OCI-LY1 (cell line): ENCODE measurements around the gene CHIT1.

Source experiments
- H2AFZ ChIP-seq: fragments of 200-600 bp; sonication (generic), shearing (Covaris generic); 2 replicates; pipeline ENCODE4 v1.6.0; 2014; ENCODE audit warnings: antibody characterized with exemption, mild to moderate bottlenecking, low read length
- H3F3A ChIP-seq: fragments of 200-600 bp; sonication (generic), shearing (Covaris generic); 2 replicates; pipeline ENCODE4 v1.6.0; 2014; ENCODE audit warnings: mild to moderate bottlenecking, antibody characterized with exemption, low read length, moderate library complexity; ENCODE audit not compliant: insufficient read depth
- H3K27ac ChIP-seq: fragments of 200-600 bp; sonication (generic); 2 replicates; pipeline ENCODE4 v1.5.1; 2014; ENCODE audit warnings: low read length, mixed run types, mild to moderate bottlenecking, low read depth; ENCODE audit not compliant: poor library complexity, severe bottlenecking
- H3K27me3 ChIP-seq: fragments of 200-600 bp; sonication (generic); 2 replicates; pipeline ENCODE4 v1.6.0; 2014; ENCODE audit warnings: antibody characterized with exemption, mild to moderate bottlenecking, low read length, moderate library complexity; ENCODE audit not compliant: insufficient read depth
- H3K36me3 ChIP-seq: fragments of 200-600 bp; sonication (generic); 2 replicates; pipeline ENCODE4 v1.6.1; 2014; ENCODE audit warnings: mild to moderate bottlenecking, antibody characterized with exemption, low read length, moderate library complexity, mixed read lengths; ENCODE audit not compliant: insufficient read depth
- H3K4me1 ChIP-seq: fragments of 200-600 bp; sonication (generic); 2 replicates; pipeline ENCODE4 v1.5.1; 2014; ENCODE audit warnings: mild to moderate bottlenecking, low read length, moderate library complexity; ENCODE audit not compliant: insufficient read depth, severe bottlenecking
- H3K4me2 ChIP-seq: fragments of 200-600 bp; sonication (generic), shearing (Covaris generic); 2 replicates; pipeline ENCODE4 v1.6.1; 2014; ENCODE audit warnings: low read length
- H3K4me3 ChIP-seq: fragments of 200-600 bp; sonication (generic); 2 replicates; pipeline ENCODE4 v1.5.1; 2014; ENCODE audit warnings: low read length, low read depth, mild to moderate bottlenecking, mixed read lengths; ENCODE audit not compliant: poor library complexity, severe bottlenecking
- H3K79me2 ChIP-seq: fragments of 200-600 bp; shearing (Covaris generic); 2 replicates; pipeline ENCODE4 v1.6.1; 2016; ENCODE audit warnings: mixed run types, low read length, mixed read lengths; ENCODE audit not compliant: insufficient read depth
- H3K9ac ChIP-seq: fragments of 200-600 bp; sonication (generic), shearing (Covaris generic); 2 replicates; pipeline ENCODE4 v1.6.1; 2014; ENCODE audit warnings: mild to moderate bottlenecking, low read length, mixed read lengths
- H3K9me2 ChIP-seq: fragments of 200-600 bp; sonication (generic), shearing (Covaris generic); 2 replicates; pipeline ENCODE4 v1.6.1; 2014; ENCODE audit warnings: low read depth, mild to moderate bottlenecking, low read length, mixed read lengths
- H3K9me3 ChIP-seq: fragments of 200-600 bp; shearing (Covaris generic); 2 replicates; pipeline ENCODE4 v1.6.1; 2014; ENCODE audit warnings: low read length, mixed read lengths
- H4K20me1 ChIP-seq: fragments of 200-600 bp; sonication (generic), shearing (Covaris generic); 2 replicates; pipeline ENCODE4 v1.6.0; 2016; ENCODE audit warnings: mild to moderate bottlenecking, low read length; ENCODE audit not compliant: insufficient read depth
- EZH2 ChIP-seq: fragments of 200-600 bp; sonication (generic), shearing (Covaris generic); IDR thresholded peaks from 2 replicates; pipeline ENCODE4 v1.8.0; 2017; ENCODE audit warnings: borderline replicate concordance, mixed run types, mild to moderate bottlenecking, antibody characterized with exemption, low read length, moderate library complexity, mixed read lengths
- TF ChIP-seq, protein P1 (sequence below): fragments of 200-600 bp; sonication (generic), shearing (Covaris generic); IDR thresholded peaks from 2 replicates; pipeline ENCODE4 v1.5.1; 2017; ENCODE audit warnings: mild to moderate bottlenecking, antibody characterized with exemption, low read length, moderate library complexity, mixed read lengths

The CHIT1 gene

DNA sequence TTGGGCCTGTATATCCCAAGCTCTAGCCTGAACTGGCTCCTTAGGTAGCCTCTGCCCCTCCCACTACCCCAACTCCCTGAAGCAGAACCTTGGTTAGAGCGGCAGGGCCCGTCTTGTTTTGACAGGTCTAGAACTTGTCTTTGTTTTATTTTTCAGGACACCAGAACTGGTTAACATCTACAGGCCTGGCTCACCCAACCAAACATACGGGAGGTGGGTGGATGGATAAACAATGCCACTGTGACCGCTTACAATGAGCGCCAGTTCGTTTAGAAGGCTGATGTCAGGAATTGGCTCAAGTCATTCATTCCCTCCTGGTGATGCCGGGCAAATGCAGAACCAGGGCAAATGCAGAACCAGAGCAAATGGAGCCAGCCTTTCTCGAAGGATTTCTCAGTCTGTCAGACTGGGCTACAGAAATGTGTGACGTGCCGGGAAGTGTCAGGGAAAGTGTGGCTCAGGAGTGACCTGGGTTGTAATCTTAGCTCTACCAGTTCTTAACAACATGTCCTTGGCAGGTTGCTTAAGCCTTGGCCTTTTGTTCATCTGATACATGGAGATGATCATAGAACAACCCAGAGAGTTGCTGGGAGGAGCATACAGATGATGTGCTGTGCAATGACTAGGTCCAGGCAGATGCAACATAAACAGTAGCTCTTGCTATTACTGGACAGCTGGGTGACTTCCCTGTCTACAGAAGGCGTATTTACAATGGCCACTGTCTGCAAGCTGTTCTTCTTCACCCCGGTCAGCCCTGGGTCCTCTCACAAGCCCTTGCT, 45.3 kb upstream of the CHIT1 start:
- H4K20me1 ChIP-seq: no peaks in the 10 kb centered on the region
- H3K4me2 ChIP-seq: peak overlapping the region; percentile 90
- H3K9ac ChIP-seq: peak overlapping the region; percentile 96
- no peaks in the 10 kb centered on the region for H3F3A ChIP-seq
- no peak for TF ChIP-seq EZH2
- TF ChIP-seq, protein P1, sequence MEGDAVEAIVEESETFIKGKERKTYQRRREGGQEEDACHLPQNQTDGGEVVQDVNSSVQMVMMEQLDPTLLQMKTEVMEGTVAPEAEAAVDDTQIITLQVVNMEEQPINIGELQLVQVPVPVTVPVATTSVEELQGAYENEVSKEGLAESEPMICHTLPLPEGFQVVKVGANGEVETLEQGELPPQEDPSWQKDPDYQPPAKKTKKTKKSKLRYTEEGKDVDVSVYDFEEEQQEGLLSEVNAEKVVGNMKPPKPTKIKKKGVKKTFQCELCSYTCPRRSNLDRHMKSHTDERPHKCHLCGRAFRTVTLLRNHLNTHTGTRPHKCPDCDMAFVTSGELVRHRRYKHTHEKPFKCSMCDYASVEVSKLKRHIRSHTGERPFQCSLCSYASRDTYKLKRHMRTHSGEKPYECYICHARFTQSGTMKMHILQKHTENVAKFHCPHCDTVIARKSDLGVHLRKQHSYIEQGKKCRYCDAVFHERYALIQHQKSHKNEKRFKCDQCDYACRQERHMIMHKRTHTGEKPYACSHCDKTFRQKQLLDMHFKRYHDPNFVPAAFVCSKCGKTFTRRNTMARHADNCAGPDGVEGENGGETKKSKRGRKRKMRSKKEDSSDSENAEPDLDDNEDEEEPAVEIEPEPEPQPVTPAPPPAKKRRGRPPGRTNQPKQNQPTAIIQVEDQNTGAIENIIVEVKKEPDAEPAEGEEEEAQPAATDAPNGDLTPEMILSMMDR: no peak
- H3K79me2 ChIP-seq: no peaks in the 10 kb centered on the region
- H3K27me3 ChIP-seq: no peaks in the 10 kb centered on the region
- H3K36me3 ChIP-seq: no peaks in the 10 kb centered on the region
- peak overlapping the region; percentile 69 for H3K4me3 ChIP-seq
- no peak overlapping the region for H2AFZ ChIP-seq
- H3K9me3 ChIP-seq: no peaks in the 10 kb centered on the region
- H3K27ac ChIP-seq: peak overlapping the region; percentile 98
- no peaks in the 10 kb centered on the region for H3K9me2 ChIP-seq
- H3K4me1 ChIP-seq: peaks cover 98% of the 10 kb centered on the region

DNA sequence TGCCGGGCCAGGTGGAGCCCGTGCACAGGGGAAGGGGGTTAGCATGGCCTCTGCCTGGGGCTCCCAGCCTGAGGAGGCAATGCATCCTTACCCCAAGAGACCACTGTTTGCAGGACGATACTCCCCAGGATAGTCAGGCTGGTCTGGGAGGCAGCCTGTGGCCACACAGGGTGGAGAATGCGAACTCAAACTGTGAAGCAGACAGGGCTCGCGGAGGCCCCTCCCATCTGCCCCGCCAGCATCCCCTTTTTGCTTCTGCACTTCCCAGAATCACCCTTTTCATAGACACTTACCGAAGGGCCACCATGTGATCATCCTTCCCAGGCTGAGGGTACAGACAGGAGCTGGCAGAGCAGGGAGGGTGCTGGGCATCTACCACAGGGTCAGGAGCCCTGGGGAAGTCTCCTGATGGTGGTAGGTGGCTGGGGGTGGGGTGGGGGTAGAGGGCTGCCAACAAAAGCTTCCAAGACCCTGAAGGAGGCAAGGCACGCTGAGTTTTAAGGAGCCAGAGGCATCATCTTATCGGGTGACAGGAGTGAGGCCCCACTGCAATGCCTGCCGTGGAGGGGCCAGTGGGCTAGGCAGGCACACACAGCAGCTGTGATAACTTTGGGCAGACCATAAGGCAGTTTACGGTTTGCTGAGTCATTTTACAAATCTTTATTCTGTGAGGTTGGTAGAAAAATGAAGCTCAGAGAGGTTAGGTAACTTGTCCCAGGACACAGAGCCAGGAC, 44.6 kb upstream of the CHIT1 start:
- H3K4me2 ChIP-seq: peak overlapping the region; percentile 90
- peak overlapping the region; percentile 96 for H3K9ac ChIP-seq
- H3K4me3 ChIP-seq: peak overlapping the region; percentile 69
- no peaks in the 10 kb centered on the region for H3K27me3 ChIP-seq
- no peaks in the 10 kb centered on the region for H3K9me3 ChIP-seq
- H3K36me3 ChIP-seq: no peaks in the 10 kb centered on the region
- H3K9me2 ChIP-seq: no peaks in the 10 kb centered on the region
- no peaks in the 10 kb centered on the region for H3F3A ChIP-seq
- H3K4me1 ChIP-seq: peaks cover 98% of the 10 kb centered on the region
- H3K27ac ChIP-seq: peak overlapping the region; percentile 98
- H3K79me2 ChIP-seq: no peaks in the 10 kb centered on the region
- TF ChIP-seq EZH2: no peak
- TF ChIP-seq, protein P1: no peak
- H4K20me1 ChIP-seq: no peaks in the 10 kb centered on the region
- H2AFZ ChIP-seq: no peak overlapping the region

DNA sequence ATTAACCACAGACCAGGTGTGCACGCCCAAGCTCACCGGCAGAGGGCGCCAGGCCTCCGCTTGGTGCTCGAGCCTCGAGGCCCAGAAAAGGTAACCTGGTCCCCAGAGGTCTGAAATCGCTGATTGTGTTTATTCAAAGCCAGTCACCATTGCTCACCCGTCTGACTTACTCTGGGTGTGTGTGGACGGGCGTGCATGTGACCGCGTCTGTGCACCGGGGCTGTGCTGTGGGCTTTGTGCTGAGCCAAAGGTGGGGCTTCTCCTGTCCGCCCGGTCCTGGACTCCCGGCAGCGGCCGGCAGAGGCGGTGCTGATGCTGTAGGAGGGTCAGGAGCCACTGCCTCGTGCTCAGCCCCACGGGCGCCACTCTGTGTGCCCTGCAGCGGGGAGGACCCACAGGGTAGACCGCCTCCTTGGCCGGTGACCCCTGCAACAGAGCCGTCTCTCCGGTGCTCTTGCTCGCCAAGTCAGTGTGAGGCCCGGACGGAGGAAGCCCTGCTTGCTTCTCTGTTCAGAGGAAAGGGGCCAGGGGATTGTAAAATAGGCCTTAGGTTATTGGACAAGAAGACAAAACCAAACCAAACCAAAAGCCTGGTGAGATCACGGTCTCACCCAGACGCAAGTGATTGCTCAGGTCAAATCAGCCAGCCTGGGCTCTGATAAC, 43.9 kb upstream of the CHIT1 start:
- Histone ChIP-seq H3K27ac (peak overlapping the region; percentile 98), H3F3A (no peaks in the 10 kb centered on the region), H3K36me3 (no peaks in the 10 kb centered on the region), H3K9me3 (no peaks in the 10 kb centered on the region), H3K9ac (peak overlapping the region; percentile 96), H3K27me3 (no peaks in the 10 kb centered on the region), H3K79me2 (no peaks in the 10 kb centered on the region), H3K4me3 (peak overlapping the region; percentile 69), H3K9me2 (no peaks in the 10 kb centered on the region), H2AFZ (no peak overlapping the region), H3K4me2 (peak overlapping the region; percentile 90), H4K20me1 (no peaks in the 10 kb centered on the region), H3K4me1 (peaks cover 98% of the 10 kb centered on the region)
- TF ChIP-seq EZH2: no peak
- TF ChIP-seq, protein P1: peak; percentile 98
